Neural cell (in vitro differentiated cells): ENCODE measurements around the gene OLFM3.

Source experiments
- EP300 ChIP-seq: fragments of 450-650 bp; conservative IDR thresholded peaks from 2 replicates; pipeline ENCODE4 v1.6.1; 2014; ENCODE audit warnings: antibody characterized with exemption, mild to moderate bottlenecking, moderate library complexity; ENCODE audit not compliant: poor library complexity, severe bottlenecking
- EZH2 ChIP-seq: fragments of 200-600, 300-800 bp; shearing (Covaris generic), sonication (generic); IDR thresholded peaks from 2 replicates; pipeline ENCODE4 v1.6.1; 2014; ENCODE audit warnings: antibody characterized with exemption, low read length, borderline replicate concordance, mild to moderate bottlenecking; ENCODE audit not compliant: insufficient read depth, poor library complexity, severe bottlenecking
- MXI1 ChIP-seq: fragments of 450-650 bp; conservative IDR thresholded peaks from 2 replicates; pipeline ENCODE4 v1.6.1; 2014; ENCODE audit warnings: antibody characterized with exemption, mild to moderate bottlenecking; ENCODE audit not compliant: poor library complexity, severe bottlenecking
- POLR2AphosphoS5 ChIP-seq: IDR thresholded peaks from 2 replicates; pipeline ENCODE4 v1.6.1; 2012
- RAD21 ChIP-seq: fragments of 450-650 bp; conservative IDR thresholded peaks from 2 replicates; pipeline ENCODE4 v1.6.1; 2014; ENCODE audit warnings: antibody characterized with exemption, mild to moderate bottlenecking, moderate library complexity
- SMC3 ChIP-seq: fragments of 450-650 bp; conservative IDR thresholded peaks from 2 replicates; pipeline ENCODE4 v1.6.1; 2014; ENCODE audit warnings: antibody characterized with exemption, mild to moderate bottlenecking, moderate library complexity; ENCODE audit not compliant: poor library complexity
- TAF1 ChIP-seq: IDR thresholded peaks from 2 replicates; pipeline ENCODE4 v1.6.1; 2012; ENCODE audit warnings: low read depth
- TF ChIP-seq, protein P1 (sequence below): fragments of 450-650 bp; IDR thresholded peaks from 2 replicates; pipeline ENCODE4 v1.5.1; 2014; ENCODE audit warnings: antibody characterized with exemption, mild to moderate bottlenecking, moderate library complexity; ENCODE audit not compliant: poor library complexity, severe bottlenecking
- TF ChIP-seq, protein P2 (sequence below): IDR thresholded peaks from 2 replicates; pipeline ENCODE4 v1.6.1; 2012; ENCODE audit warnings: borderline replicate concordance

DNA sequence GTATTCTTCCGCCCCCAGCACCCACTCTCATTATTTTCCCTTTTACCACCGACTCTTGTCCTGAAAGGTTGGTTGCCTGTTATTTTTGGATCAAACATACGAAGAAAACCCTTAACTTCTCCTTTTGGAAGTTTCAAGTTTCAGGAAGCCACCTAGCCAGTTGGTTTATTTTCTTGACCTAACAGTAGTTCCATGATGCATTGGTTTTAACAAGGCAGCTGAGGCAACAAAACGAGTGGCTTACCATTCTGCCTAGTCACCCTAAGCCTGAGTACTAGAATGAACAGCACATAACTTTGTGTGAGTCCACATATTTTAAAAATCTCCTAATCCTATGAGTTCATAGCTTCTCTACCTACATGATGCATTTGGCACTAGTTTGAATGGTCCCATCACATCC, 28.9 kb downstream of the OLFM3 start:
- TF ChIP-seq, protein P1, sequence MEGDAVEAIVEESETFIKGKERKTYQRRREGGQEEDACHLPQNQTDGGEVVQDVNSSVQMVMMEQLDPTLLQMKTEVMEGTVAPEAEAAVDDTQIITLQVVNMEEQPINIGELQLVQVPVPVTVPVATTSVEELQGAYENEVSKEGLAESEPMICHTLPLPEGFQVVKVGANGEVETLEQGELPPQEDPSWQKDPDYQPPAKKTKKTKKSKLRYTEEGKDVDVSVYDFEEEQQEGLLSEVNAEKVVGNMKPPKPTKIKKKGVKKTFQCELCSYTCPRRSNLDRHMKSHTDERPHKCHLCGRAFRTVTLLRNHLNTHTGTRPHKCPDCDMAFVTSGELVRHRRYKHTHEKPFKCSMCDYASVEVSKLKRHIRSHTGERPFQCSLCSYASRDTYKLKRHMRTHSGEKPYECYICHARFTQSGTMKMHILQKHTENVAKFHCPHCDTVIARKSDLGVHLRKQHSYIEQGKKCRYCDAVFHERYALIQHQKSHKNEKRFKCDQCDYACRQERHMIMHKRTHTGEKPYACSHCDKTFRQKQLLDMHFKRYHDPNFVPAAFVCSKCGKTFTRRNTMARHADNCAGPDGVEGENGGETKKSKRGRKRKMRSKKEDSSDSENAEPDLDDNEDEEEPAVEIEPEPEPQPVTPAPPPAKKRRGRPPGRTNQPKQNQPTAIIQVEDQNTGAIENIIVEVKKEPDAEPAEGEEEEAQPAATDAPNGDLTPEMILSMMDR: no peak
- no peak for TF ChIP-seq MXI1
- TF ChIP-seq POLR2AphosphoS5: no peak
- TF ChIP-seq, protein P2, sequence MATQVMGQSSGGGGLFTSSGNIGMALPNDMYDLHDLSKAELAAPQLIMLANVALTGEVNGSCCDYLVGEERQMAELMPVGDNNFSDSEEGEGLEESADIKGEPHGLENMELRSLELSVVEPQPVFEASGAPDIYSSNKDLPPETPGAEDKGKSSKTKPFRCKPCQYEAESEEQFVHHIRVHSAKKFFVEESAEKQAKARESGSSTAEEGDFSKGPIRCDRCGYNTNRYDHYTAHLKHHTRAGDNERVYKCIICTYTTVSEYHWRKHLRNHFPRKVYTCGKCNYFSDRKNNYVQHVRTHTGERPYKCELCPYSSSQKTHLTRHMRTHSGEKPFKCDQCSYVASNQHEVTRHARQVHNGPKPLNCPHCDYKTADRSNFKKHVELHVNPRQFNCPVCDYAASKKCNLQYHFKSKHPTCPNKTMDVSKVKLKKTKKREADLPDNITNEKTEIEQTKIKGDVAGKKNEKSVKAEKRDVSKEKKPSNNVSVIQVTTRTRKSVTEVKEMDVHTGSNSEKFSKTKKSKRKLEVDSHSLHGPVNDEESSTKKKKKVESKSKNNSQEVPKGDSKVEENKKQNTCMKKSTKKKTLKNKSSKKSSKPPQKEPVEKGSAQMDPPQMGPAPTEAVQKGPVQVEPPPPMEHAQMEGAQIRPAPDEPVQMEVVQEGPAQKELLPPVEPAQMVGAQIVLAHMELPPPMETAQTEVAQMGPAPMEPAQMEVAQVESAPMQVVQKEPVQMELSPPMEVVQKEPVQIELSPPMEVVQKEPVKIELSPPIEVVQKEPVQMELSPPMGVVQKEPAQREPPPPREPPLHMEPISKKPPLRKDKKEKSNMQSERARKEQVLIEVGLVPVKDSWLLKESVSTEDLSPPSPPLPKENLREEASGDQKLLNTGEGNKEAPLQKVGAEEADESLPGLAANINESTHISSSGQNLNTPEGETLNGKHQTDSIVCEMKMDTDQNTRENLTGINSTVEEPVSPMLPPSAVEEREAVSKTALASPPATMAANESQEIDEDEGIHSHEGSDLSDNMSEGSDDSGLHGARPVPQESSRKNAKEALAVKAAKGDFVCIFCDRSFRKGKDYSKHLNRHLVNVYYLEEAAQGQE: no peak
- no peak for TF ChIP-seq SMC3
- TF ChIP-seq EZH2: no peak
- no peak for TF ChIP-seq EP300
- no peak for TF ChIP-seq RAD21
- TF ChIP-seq TAF1: no peak
